ENCODE results near the gene CDV3. TPM values are rescaled to one million over a fixed set of nuclear protein-coding genes. Genes with fewer than 3 reads are reported as not detected.
"Not testable (repeated sequence)": the region's sequence is repeated elsewhere in the genome, so short reads cannot be mapped to it uniquely, and the experiment has no call there.

The CDV3 gene
- total and polyA plus RNA-seq, 4 donors: 48.8 to 153 (median 93.7) TPM

DNA sequence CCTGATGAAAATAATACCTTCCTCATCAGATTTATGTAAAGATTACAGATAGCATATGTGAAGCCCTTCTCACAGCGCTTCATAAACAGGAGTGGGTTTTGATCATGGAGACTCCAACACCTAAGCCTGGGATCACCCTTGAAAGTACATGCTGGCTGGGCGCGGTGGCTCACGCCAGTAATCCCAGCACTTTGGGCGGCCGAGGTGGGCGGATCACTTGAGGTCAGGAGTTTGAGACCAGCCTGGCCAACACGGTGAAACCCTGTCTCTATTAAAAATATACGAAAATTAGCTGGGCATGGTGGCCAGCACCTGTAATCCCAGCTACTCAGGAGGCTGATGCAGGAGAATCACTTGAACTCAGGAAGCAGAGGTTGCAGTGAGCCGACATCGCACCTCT, 36.4 kb upstream of the CDV3 start:
- H3K36me3 ChIP-seq (ENCODE audit: control insufficient read depth in 1 of 2, insufficient read depth in 2 of 2, low read length in 1 of 2); intact Hi-C loops (cut with DNase I); H3K9me3 ChIP-seq (ENCODE audit: control insufficient read depth, low read length); H3K27me3 ChIP-seq (ENCODE audit: control insufficient read depth in 1 of 2, insufficient read depth in 2 of 2, low read length in 1 of 2); DNase-seq; H3K4me1 ChIP-seq (ENCODE audit: control insufficient read depth in 1 of 2, insufficient read depth in 2 of 2, low read length in 2 of 2); H3K4me3 ChIP-seq (ENCODE audit: low read length in 2 of 2); ATAC-seq (ENCODE audit: low FRiP score); H3K27ac ChIP-seq (ENCODE audit: low read depth in 1 of 2, low read length in 2 of 2): not testable (repeated sequence)
- 95 to 96% methylated on average over 11 of the region's 11 CpGs for WGBS, 2 donors

DNA sequence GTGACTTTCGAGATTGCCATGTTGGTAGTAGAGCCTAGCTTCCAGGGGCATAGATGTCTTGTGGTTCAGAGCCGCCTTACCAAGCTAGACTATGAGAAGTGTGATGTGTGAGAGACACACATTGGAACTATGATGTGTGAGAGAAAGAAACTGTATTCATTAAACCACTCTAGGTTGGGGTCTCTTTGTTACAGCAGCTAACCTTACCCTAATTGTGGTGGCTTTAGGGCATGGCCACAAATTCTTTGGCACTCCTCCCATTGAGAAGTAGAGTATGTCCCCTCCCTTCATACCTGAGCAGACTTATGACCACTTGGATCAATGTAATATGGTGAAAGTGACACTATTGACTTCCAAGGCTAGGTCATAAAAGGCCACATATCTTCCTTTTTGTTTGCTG, 35.3 kb upstream of the CDV3 start:
- H3K4me3 ChIP-seq (ENCODE audit: low read length in 2 of 2): no peak overlapping the region
- WGBS, 2 donors: 97 to 100% methylated on average over 2 of the region's 2 CpGs
- no peak overlapping the region for H3K27ac ChIP-seq (ENCODE audit: low read depth in 1 of 2, low read length in 2 of 2)
- H3K9me3 ChIP-seq (ENCODE audit: control insufficient read depth, low read length): no peaks in the 10 kb centered on the region
- ATAC-seq (ENCODE audit: low FRiP score) (no peak), DNase-seq (no peak)
- H3K4me1 ChIP-seq (ENCODE audit: control insufficient read depth in 1 of 2, insufficient read depth in 2 of 2, low read length in 2 of 2): peaks cover 2 to 4% of the 10 kb centered on the region in 2 donors
- H3K27me3 ChIP-seq (ENCODE audit: control insufficient read depth in 1 of 2, insufficient read depth in 2 of 2, low read length in 1 of 2): no peaks in the 10 kb centered on the region
- no peaks in the 10 kb centered on the region for H3K36me3 ChIP-seq (ENCODE audit: control insufficient read depth in 1 of 2, insufficient read depth in 2 of 2, low read length in 1 of 2)
- intact Hi-C loops (cut with DNase I): no loop called here

DNA sequence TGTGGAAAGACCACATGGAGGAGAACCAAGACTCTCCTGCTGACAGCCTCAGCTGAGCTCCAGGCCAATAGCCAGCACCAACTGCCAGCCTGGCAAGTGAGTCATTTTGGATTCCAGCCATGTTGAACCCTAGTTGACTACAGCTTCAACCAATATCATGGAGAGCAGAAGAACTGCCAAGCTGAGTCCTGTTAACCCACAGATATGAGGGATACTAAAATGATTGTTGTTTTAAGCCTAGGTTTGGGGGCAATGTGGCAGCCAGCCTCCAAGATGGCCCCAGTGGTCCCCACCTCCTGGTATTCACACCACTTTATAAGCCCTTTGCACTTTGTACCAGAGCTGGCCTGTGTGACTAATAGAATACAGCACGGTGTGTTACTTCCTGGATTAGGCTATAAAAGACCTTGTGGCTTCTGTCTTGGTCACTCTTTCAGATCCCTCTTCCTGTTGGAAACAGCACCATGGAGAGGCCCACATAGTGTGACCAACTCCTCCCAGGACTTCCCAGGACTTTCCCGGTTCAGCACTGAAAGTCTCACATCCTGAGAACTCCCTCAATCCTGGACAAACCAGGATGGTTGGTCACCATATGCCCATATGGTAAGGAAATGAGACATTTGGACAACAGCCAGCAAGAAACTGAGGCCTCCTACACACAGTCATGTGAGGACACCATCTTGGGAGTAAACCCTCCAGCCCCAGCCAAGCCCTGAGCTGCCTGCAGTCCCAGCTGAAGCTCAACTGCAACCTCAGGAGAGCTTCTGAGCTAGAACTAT, 32.4 kb upstream of the CDV3 start:
- no peak for ATAC-seq (ENCODE audit: low FRiP score)
- WGBS, 2 donors: 51 to 54% methylated on average over 2 of the region's 2 CpGs
- H3K27ac ChIP-seq (ENCODE audit: low read depth in 1 of 2, low read length in 2 of 2): no peak overlapping the region
- DNase-seq: no peak
- H3K9me3 ChIP-seq (ENCODE audit: control insufficient read depth, low read length): no peaks in the 10 kb centered on the region
- H3K4me1 ChIP-seq (ENCODE audit: control insufficient read depth in 1 of 2, insufficient read depth in 2 of 2, low read length in 2 of 2): peaks cover 0 to 2% of the 10 kb centered on the region in 2 donors
- intact Hi-C loops (cut with DNase I): no loop called here
- no peak overlapping the region for H3K4me3 ChIP-seq (ENCODE audit: low read length in 2 of 2)
- no peaks in the 10 kb centered on the region for H3K27me3 ChIP-seq (ENCODE audit: control insufficient read depth in 1 of 2, insufficient read depth in 2 of 2, low read length in 1 of 2)
- no peaks in the 10 kb centered on the region for H3K36me3 ChIP-seq (ENCODE audit: control insufficient read depth in 1 of 2, insufficient read depth in 2 of 2, low read length in 1 of 2)

DNA sequence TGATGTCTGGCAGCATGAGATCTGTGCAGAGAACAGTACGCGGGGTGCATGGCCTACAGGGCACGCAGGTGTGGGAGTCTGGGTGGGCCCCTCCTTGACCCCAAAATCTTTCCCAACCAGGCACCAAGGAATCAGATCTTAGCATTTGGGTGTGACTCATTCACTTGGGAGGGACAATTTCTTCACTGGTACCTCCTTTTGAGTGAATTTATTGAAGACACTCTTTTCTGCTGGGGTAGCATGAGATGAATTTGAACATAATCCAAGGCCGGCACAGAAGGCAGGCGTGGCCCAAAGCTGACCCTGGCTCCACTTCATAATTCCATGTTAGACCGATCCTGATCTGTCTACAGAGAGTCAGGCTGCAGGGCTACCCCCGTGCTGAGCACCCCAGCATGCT, 30.6 kb upstream of the CDV3 start:
- Histone ChIP-seq H3K9me3 (ENCODE audit: control insufficient read depth, low read length) (no peaks in the 10 kb centered on the region), H3K27me3 (ENCODE audit: control insufficient read depth in 1 of 2, insufficient read depth in 2 of 2, low read length in 1 of 2) (no peaks in the 10 kb centered on the region), H3K27ac (ENCODE audit: low read depth in 1 of 2, low read length in 2 of 2) (no peak overlapping the region), H3K4me1 (ENCODE audit: control insufficient read depth in 1 of 2, insufficient read depth in 2 of 2, low read length in 2 of 2) (peaks cover 0 to 2% of the 10 kb centered on the region in 2 donors), H3K4me3 (ENCODE audit: low read length in 2 of 2) (no peak overlapping the region), H3K36me3 (ENCODE audit: control insufficient read depth in 1 of 2, insufficient read depth in 2 of 2, low read length in 1 of 2) (no peaks in the 10 kb centered on the region)
- WGBS, 2 donors: 91 to 95% methylated on average over 7 of the region's 7 CpGs
- ATAC-seq (ENCODE audit: low FRiP score) (no peak), DNase-seq (no peak)
- intact Hi-C loops (cut with DNase I): no loop called here

DNA sequence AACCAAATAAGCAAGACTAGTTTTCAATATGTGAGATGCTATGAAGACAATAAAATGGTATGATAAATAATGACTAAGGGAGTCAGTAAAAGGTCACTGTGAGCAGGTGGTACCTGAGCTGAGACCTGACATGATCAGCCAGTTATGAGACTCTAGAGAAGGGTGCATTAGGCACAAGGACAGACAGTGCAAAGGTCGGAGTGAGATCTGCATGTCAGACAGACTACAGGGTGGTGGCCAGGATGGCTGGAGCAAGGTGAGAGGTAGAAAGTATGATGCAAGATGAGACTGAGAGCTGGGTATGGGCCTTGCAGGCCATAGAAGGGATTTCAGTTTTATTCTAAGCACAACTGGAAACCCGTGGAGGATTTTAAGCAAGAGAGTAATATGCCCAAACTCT, 28.5 kb upstream of the CDV3 start:
- H3K4me3 ChIP-seq (ENCODE audit: low read length in 2 of 2); H3K9me3 ChIP-seq (ENCODE audit: control insufficient read depth, low read length); intact Hi-C loops (cut with DNase I); DNase-seq; H3K4me1 ChIP-seq (ENCODE audit: control insufficient read depth in 1 of 2, insufficient read depth in 2 of 2, low read length in 2 of 2); H3K36me3 ChIP-seq (ENCODE audit: control insufficient read depth in 1 of 2, insufficient read depth in 2 of 2, low read length in 1 of 2); ATAC-seq (ENCODE audit: low FRiP score); H3K27ac ChIP-seq (ENCODE audit: low read depth in 1 of 2, low read length in 2 of 2); H3K27me3 ChIP-seq (ENCODE audit: control insufficient read depth in 1 of 2, insufficient read depth in 2 of 2, low read length in 1 of 2): not testable (repeated sequence)
- 97 to 98% methylated on average over 2 of the region's 2 CpGs for WGBS, 2 donors

DNA sequence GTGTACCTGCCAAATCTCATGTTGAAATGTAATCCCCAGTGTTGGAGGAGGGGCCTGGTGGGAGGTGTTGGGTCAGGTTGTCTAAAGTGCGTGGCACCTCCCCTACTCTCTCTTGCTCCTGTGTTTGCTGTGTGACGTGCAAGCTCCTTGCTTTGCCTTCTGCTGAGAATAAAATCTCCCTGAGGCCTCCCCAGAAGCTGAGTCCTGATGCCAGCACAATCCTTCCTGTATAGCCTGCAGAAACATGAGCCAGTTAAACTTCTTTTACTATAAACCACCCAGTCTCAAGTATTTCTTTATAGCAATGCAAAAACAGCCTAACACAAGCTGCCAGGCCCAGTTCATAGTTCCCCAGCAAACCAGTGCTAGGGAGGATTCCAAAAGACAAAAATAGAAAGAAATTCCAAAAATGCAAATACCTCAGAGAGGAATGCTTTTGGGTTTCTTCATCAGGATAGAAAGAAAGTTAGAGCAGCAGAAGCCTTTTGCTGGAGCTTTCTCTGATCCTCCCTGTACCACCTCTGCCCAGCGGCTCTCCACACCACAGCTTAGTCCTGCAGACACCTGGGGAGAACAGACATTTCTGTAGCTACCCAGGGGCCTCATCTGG, 25.9 kb upstream of the CDV3 start:
- Histone ChIP-seq H3K9me3 (ENCODE audit: control insufficient read depth, low read length) (no peaks in the 10 kb centered on the region), H3K4me1 (ENCODE audit: control insufficient read depth in 1 of 2, insufficient read depth in 2 of 2, low read length in 2 of 2) (peaks cover 0 to 5% of the 10 kb centered on the region in 2 donors), H3K27me3 (ENCODE audit: control insufficient read depth in 1 of 2, insufficient read depth in 2 of 2, low read length in 1 of 2) (no peaks in the 10 kb centered on the region), H3K36me3 (ENCODE audit: control insufficient read depth in 1 of 2, insufficient read depth in 2 of 2, low read length in 1 of 2) (no peaks in the 10 kb centered on the region), H3K4me3 (ENCODE audit: low read length in 2 of 2) (no peak overlapping the region), H3K27ac (ENCODE audit: low read depth in 1 of 2, low read length in 2 of 2) (peak overlapping the region; percentile 46 to 76)
- ATAC-seq (ENCODE audit: low FRiP score) (peak; percentile 33), DNase-seq (no peak)
- intact Hi-C loops (cut with DNase I): no loop called here
- 31 to 44% methylated on average over 3 of the region's 3 CpGs for WGBS, 2 donors

DNA sequence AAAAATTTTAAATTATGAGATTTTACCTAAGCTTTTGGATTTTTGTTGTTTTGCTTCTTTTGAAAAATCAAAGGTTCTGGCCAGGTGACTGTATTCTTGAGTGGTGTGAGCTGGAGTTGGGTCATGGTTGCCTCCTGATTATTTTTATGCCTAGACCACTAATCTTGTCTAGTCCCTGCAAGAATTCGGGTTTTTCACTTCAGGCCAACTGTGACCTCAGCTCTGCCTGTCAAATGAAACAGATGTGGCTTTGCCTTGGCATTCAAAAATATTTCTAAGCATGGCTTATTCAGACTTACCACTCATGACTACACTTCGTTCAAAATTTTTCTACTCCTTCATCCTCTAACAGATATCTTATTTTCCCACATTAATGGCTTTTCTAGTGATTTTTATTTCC, 25.4 kb upstream of the CDV3 start:
- ATAC-seq (ENCODE audit: low FRiP score): no peak
- H3K36me3 ChIP-seq (ENCODE audit: control insufficient read depth in 1 of 2, insufficient read depth in 2 of 2, low read length in 1 of 2): no peaks in the 10 kb centered on the region
- H3K4me3 ChIP-seq (ENCODE audit: low read length in 2 of 2): no peak overlapping the region
- intact Hi-C loops (cut with DNase I): no loop called here
- H3K27me3 ChIP-seq (ENCODE audit: control insufficient read depth in 1 of 2, insufficient read depth in 2 of 2, low read length in 1 of 2): no peaks in the 10 kb centered on the region
- WGBS, 2 donors: 3 to 6% methylated on average over 2 of the region's 2 CpGs
- no peaks in the 10 kb centered on the region for H3K9me3 ChIP-seq (ENCODE audit: control insufficient read depth, low read length)
- peak overlapping the region; percentile 44 to 76 for H3K27ac ChIP-seq (ENCODE audit: low read depth in 1 of 2, low read length in 2 of 2)
- peaks cover 0 to 5% of the 10 kb centered on the region in 2 donors for H3K4me1 ChIP-seq (ENCODE audit: control insufficient read depth in 1 of 2, insufficient read depth in 2 of 2, low read length in 2 of 2)
- DNase-seq: no peak

DNA sequence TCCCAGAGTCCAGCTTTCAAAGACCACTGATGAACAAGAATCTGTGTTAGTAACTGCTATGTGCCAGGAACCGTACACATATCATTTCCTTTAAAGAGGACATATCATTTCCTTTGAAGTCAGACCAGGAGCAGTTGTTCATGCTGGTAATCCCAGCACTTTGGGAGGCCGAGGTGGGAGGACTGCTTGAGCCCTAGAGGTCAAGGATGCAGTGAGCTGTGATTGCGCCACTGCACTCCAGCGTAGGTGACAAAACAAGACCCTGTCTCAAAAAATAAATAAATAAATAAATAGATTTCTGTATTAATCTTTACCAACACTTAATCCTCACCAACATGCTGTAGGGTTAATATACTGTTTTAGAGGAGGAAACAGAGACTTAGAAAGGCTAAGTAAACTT, 23.9 kb upstream of the CDV3 start:
- H3K9me3 ChIP-seq (ENCODE audit: control insufficient read depth, low read length): no peaks in the 10 kb centered on the region
- H3K36me3 ChIP-seq (ENCODE audit: control insufficient read depth in 1 of 2, insufficient read depth in 2 of 2, low read length in 1 of 2): no peaks in the 10 kb centered on the region
- intact Hi-C loops (cut with DNase I): no loop called here
- 97 to 99% methylated on average over 4 of the region's 4 CpGs for WGBS, 2 donors
- DNase-seq (no peak), ATAC-seq (ENCODE audit: low FRiP score) (no peak)
- H3K4me1 ChIP-seq (ENCODE audit: control insufficient read depth in 1 of 2, insufficient read depth in 2 of 2, low read length in 2 of 2): peaks cover 0 to 5% of the 10 kb centered on the region in 2 donors
- H3K27ac ChIP-seq (ENCODE audit: low read depth in 1 of 2, low read length in 2 of 2): no peak overlapping the region
- no peaks in the 10 kb centered on the region for H3K27me3 ChIP-seq (ENCODE audit: control insufficient read depth in 1 of 2, insufficient read depth in 2 of 2, low read length in 1 of 2)
- no peak overlapping the region for H3K4me3 ChIP-seq (ENCODE audit: low read length in 2 of 2)

DNA sequence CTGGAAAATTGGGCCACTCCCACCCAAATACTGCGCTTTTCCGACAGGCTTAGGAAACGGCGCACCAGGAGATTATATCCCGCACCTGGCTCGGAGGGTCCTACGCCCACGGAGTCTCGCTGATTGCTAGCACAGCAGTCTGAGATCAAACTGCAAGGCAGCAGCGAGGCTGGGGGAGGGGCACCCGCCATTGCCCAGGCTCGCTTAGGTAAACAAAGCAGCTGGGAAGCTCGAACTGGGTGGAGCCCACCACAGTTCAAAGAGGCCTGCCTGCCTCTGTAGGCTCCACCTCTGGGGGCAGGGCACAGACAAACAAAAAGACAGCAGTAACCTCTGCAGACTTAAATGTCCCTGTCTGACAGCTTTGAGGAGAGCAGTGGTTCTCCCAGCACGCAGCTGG, 21.9 kb upstream of the CDV3 start:
- ATAC-seq (ENCODE audit: low FRiP score); H3K36me3 ChIP-seq (ENCODE audit: control insufficient read depth in 1 of 2, insufficient read depth in 2 of 2, low read length in 1 of 2); H3K4me3 ChIP-seq (ENCODE audit: low read length in 2 of 2); H3K27me3 ChIP-seq (ENCODE audit: control insufficient read depth in 1 of 2, insufficient read depth in 2 of 2, low read length in 1 of 2); H3K4me1 ChIP-seq (ENCODE audit: control insufficient read depth in 1 of 2, insufficient read depth in 2 of 2, low read length in 2 of 2); H3K9me3 ChIP-seq (ENCODE audit: control insufficient read depth, low read length); H3K27ac ChIP-seq (ENCODE audit: low read depth in 1 of 2, low read length in 2 of 2); DNase-seq; intact Hi-C loops (cut with DNase I): not testable (repeated sequence)
- WGBS, 2 donors: 95 to 97% methylated on average over 8 to 12 of the region's 14 CpGs

All from aorta (tissue), 5 donors.